Vagina (tissue), 2 donors: ENCODE measurements around the gene RANBP3. TPM values are rescaled to one million over a fixed set of nuclear protein-coding genes. Genes with fewer than 3 reads are reported as not detected.

Experiments used
- DNase-seq, 2 donors: peaks; one replicate each; pipeline ENCODE4 v3.0.0-alpha.2; 2017; ENCODE audit errors: extremely low spot score in 2 of 2
- H3K27ac ChIP-seq: fragments of 200-600 bp; sonication (generic); one replicate; pipeline ENCODE4 v1.5.1; 2019
- H3K27me3 ChIP-seq: fragments of 200-600 bp; sonication (generic); one replicate; pipeline ENCODE4 v1.5.1; 2019
- H3K36me3 ChIP-seq, 2 donors: fragments of 200-600 bp; sonication (generic); one replicate each; pipeline ENCODE4 v1.5.1; 2017 to 2019
- H3K4me1 ChIP-seq: fragments of 200-600 bp; sonication (generic); one replicate; pipeline ENCODE4 v1.5.1; 2019
- H3K4me3 ChIP-seq, 2 donors: fragments of 200-600 bp; sonication (generic); 1 replicate in 1 of 2; 2 replicates in 1 of 2; pipeline ENCODE4 v1.5.1; 2016 to 2019
- H3K9me3 ChIP-seq: fragments of 200-600 bp; sonication (generic); one replicate; pipeline ENCODE4 v1.5.1; 2019
- CTCF ChIP-seq, 3 experiments: fragments of 450-650 bp in 2 of 3; fragments of 200-600 bp in 1 of 3; sonication (generic) in 1 of 3; IDR thresholded peaks; one replicate each; pipeline ENCODE4 v1.5.1; 2017 to 2019; ENCODE audit warnings: antibody characterized with exemption in 3 of 3, mild to moderate bottlenecking in 2 of 3, moderate library complexity in 2 of 3
- POLR2A ChIP-seq, 2 donors: fragments of 450-650 bp; IDR thresholded peaks; one replicate each; pipeline ENCODE4 v1.6.1; 2017; ENCODE audit warnings: antibody characterized with exemption in 2 of 2, mild to moderate bottlenecking in 2 of 2, moderate library complexity in 2 of 2
- POLR2AphosphoS5 ChIP-seq, 2 donors: sonication (generic); formaldehyde crosslinking; IDR thresholded peaks; one replicate each; pipeline ENCODE4 v1.9.0; 2017; ENCODE audit warnings: antibody characterized with exemption in 2 of 2, mild to moderate bottlenecking in 2 of 2, low read depth in 1 of 2; ENCODE audit not compliant: insufficient read depth in 1 of 2
- intact Hi-C: fragments of 100-400 bp; cut with DNase I; formaldehyde crosslinking; loops from one replicate; pipeline ENCODE4 v1.15.1; 2023
- total RNA-seq: library from RNA; depleted of rRNA; stranded (reverse); fragments of >200 nt; gene quantifications from one replicate; pipeline ENCODE4 v1.2.3, GENCODE V29; 2016

Gene RANBP3
- total RNA-seq, 1 donor from 2014 or later = 110 TPM

- intact Hi-C loops = no loop called here
- H3K4me3 ChIP-seq = no peak overlapping the region
- H3K27me3 ChIP-seq = no peaks in the 10 kb centered on the region
- no peak for DNase-seq
- H3K9me3 ChIP-seq = no peaks in the 10 kb centered on the region
- no peaks in the 10 kb centered on the region for H3K36me3 ChIP-seq
- TF ChIP-seq CTCF (IDR thresholded peaks at IDR 0.05) = no peak
- no peak for TF ChIP-seq POLR2AphosphoS5 (IDR thresholded peaks at IDR 0.05; ENCODE audit: insufficient read depth in 1 of 2, low read depth in 1 of 2)
- TF ChIP-seq POLR2A (IDR thresholded peaks at IDR 0.05) = no peak
- H3K27ac ChIP-seq = no peak overlapping the region
- H3K4me1 ChIP-seq = peaks cover 6% of the 10 kb centered on the region
Measured at GRCh38 chr19:6018786-6019185, 40.8 kb upstream of the RANBP3 start.

GRCh38 chr19:6017576-6017975 is 39.6 kb upstream of the RANBP3 start:
- TF ChIP-seq POLR2A (IDR thresholded peaks at IDR 0.05) = no peak
- TF ChIP-seq CTCF (IDR thresholded peaks at IDR 0.05) = no peak
- TF ChIP-seq POLR2AphosphoS5 (IDR thresholded peaks at IDR 0.05; ENCODE audit: insufficient read depth in 1 of 2, low read depth in 1 of 2) = no peak
- no peaks in the 10 kb centered on the region for H3K9me3 ChIP-seq
- H3K36me3 ChIP-seq = no peaks in the 10 kb centered on the region

GRCh38 chr19:6015841-6016545 is 38.1 kb upstream of the RANBP3 start:
- no peak for TF ChIP-seq POLR2A (IDR thresholded peaks at IDR 0.05)
- TF ChIP-seq CTCF (IDR thresholded peaks at IDR 0.05) = no peak
- TF ChIP-seq POLR2AphosphoS5 (IDR thresholded peaks at IDR 0.05; ENCODE audit: insufficient read depth in 1 of 2, low read depth in 1 of 2) = no peak
- H3K27ac ChIP-seq = no peak overlapping the region
- no peak for DNase-seq
- H3K36me3 ChIP-seq = no peaks in the 10 kb centered on the region
- H3K4me3 ChIP-seq = no peak overlapping the region
- H3K9me3 ChIP-seq = no peaks in the 10 kb centered on the region
- no peaks in the 10 kb centered on the region for H3K4me1 ChIP-seq
- no peaks in the 10 kb centered on the region for H3K27me3 ChIP-seq
- intact Hi-C loops = no loop called here

More at GRCh38 chr19:6017576-6017975, 39.6 kb upstream of the RANBP3 start:
- Histone ChIP-seq H3K27ac (no peak overlapping the region), H3K4me3 (no peak overlapping the region), H3K27me3 (no peaks in the 10 kb centered on the region), H3K4me1 (no peaks in the 10 kb centered on the region)
- DNase-seq = no peak
- intact Hi-C loops = no loop called here

GRCh38 chr19:6014551-6015135 is 36.7 kb upstream of the RANBP3 start:
- Histone ChIP-seq H3K36me3 (peaks cover 0 to 4% of the 10 kb centered on the region in 2 donors), H3K4me1 (no peaks in the 10 kb centered on the region), H3K4me3 (no peak overlapping the region), H3K27ac (no peak overlapping the region), H3K27me3 (no peaks in the 10 kb centered on the region), H3K9me3 (no peaks in the 10 kb centered on the region)
- TF ChIP-seq CTCF (IDR thresholded peaks at IDR 0.05) = no peak
- no peak for TF ChIP-seq POLR2AphosphoS5 (IDR thresholded peaks at IDR 0.05; ENCODE audit: insufficient read depth in 1 of 2, low read depth in 1 of 2)
- TF ChIP-seq POLR2A (IDR thresholded peaks at IDR 0.05) = no peak
- intact Hi-C loops = no loop called here
- no peak for DNase-seq
